ENCODE results near the gene PPP4R4. TPM values are rescaled to one million over a fixed set of nuclear protein-coding genes. Genes with fewer than 3 reads are reported as not detected.

PPP4R4 gene
- total and polyA plus RNA-seq, 8 donors, result 0.43 to 3.7 (median 0.62) TPM

DNA sequence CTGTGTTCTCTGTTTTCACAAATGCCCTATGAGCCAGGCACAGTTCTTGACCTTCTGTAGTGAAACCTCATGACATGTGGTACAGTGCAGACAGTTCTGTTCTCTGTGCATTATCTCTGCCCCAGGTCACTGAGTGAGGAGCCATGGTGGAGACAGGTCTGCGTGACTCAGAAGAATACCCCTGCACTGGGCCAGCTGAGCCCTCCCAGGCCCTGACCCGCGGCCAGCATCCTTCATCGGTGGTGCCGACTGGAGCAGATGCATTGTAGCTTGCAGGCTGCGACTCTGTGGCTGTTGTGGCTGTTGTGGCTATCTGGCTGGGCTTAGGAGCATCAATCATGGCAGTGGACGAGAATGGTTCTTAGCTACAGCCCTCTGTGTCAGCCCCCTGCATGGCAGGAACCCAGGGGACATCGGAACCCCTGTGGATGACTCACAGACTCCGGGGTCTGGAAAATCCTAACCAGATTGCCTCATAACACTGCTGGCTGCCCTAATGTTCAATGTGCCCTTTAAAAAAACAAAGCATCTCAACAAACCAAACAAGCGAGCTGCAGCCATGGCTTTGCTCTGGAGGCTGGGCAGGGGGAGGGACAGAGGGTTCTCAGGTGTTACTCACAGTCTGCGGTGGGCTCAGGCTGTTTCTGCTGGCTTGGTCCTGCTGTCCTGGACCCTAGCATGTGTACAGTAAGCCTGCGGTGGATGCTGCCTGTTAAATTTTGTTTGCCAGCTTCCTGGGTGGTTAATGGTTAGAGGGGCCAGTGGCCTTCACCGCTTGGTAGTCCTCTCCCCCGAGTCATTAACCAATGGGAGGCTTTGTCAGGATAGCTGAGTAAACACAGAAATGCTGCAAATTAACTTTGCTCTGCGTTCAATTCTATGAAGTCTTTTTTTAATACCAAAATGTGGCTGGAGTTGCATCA, 148.8 kb downstream of the PPP4R4 start, which contains the start of gene SERPINA6:
Gene SERPINA6, minus strand, starts transcription at position 689 of the 923 bp plus-strand sequence. CDS start 8,688 bp downstream, outside the sequence.
- H3K27ac ChIP-seq, result no peak within 1 kb of the TSS
- ATAC-seq, result peak; percentile 29
- no peaks in the 10 kb centered on the region for H3K4me1 ChIP-seq
- no peaks in the 10 kb centered on the region for H3K36me3 ChIP-seq
- no peaks in the 10 kb centered on the region for H3K9me3 ChIP-seq
- no peak for DNase-seq
- H3K4me3 ChIP-seq, result no peak within 1 kb of the TSS
- H3K27me3 ChIP-seq, result no peaks in the 10 kb centered on the region
- intact Hi-C loops (cut with DNase I), result no loop called here
- TF ChIP-seq, protein P1, sequence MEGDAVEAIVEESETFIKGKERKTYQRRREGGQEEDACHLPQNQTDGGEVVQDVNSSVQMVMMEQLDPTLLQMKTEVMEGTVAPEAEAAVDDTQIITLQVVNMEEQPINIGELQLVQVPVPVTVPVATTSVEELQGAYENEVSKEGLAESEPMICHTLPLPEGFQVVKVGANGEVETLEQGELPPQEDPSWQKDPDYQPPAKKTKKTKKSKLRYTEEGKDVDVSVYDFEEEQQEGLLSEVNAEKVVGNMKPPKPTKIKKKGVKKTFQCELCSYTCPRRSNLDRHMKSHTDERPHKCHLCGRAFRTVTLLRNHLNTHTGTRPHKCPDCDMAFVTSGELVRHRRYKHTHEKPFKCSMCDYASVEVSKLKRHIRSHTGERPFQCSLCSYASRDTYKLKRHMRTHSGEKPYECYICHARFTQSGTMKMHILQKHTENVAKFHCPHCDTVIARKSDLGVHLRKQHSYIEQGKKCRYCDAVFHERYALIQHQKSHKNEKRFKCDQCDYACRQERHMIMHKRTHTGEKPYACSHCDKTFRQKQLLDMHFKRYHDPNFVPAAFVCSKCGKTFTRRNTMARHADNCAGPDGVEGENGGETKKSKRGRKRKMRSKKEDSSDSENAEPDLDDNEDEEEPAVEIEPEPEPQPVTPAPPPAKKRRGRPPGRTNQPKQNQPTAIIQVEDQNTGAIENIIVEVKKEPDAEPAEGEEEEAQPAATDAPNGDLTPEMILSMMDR (IDR thresholded peaks at IDR 0.05), result no peak

DNA sequence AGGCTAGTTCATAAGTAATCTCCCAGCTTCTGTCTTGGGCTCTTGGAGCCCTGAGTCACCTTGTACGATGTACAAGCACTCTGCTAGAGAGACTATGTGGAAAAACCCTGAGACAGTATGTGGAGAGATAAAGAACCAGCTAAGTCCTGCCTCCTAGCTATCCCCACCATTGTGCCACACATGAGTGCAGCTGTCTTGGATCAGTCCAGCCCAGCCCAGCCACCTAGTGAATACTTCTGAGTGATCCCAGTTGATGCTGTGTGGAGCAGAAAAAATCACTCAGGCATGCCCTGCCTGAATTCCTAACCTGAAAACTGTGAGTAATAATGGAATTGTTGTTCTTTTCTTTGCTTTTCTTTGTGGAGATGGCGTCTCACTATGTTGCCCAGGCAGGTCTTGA, 154.1 kb downstream of the PPP4R4 start:
- Histone ChIP-seq H3K27me3 (no peaks in the 10 kb centered on the region), H3K36me3 (no peaks in the 10 kb centered on the region), H3K4me3 (no peak overlapping the region), H3K27ac (no peak overlapping the region), H3K4me1 (no peaks in the 10 kb centered on the region), H3K9me3 (no peaks in the 10 kb centered on the region)
- no peak for DNase-seq
- ATAC-seq, result no peak
- TF ChIP-seq, protein P1 (IDR thresholded peaks at IDR 0.05), result no peak
- intact Hi-C loops (cut with DNase I), result no loop called here

Other genes starting within 250 kb of the PPP4R4 start
- 1 to 10 TPM in 1 of 2 donors, not detected in 1; 1.1 TPM for gene FAM181A, start 247.0 kb upstream of the PPP4R4 start, total RNA-seq
- gene FAM181A, start 247.0 kb upstream of the PPP4R4 start, polyA plus RNA-seq (ENCODE audit: insufficient read length in 6 of 6), result under 1 TPM in 5 of 6 donors, not detected in 1; 0.10 to 0.47 (median 0.26) TPM
- 1 to 10 TPM; 1.4 to 3.2 TPM for gene ASB2, start 197.8 kb upstream of the PPP4R4 start, total RNA-seq
- gene ASB2, start 197.8 kb upstream of the PPP4R4 start, polyA plus RNA-seq (ENCODE audit: insufficient read length in 6 of 6), result 1 to 10 TPM in 5 of 6 donors, under 1 TPM in 1; 0.81 to 2.5 (median 1.6) TPM
- gene CCDC197, start 177.0 kb upstream of the PPP4R4 start, total RNA-seq, result not detected
- gene CCDC197, start 177.0 kb upstream of the PPP4R4 start, polyA plus RNA-seq (ENCODE audit: insufficient read length in 6 of 6), result not detected
- 1 to 10 TPM; 1.2 to 1.5 TPM for gene OTUB2, start 148.0 kb upstream of the PPP4R4 start, total RNA-seq
- gene OTUB2, start 148.0 kb upstream of the PPP4R4 start, polyA plus RNA-seq (ENCODE audit: insufficient read length in 6 of 6), result 1 to 10 TPM; 3.6 to 5.4 (median 4.0) TPM
- gene DDX24, start 93.1 kb upstream of the PPP4R4 start, total RNA-seq, result 100 to 1,000 TPM; 142 to 148 TPM
- gene DDX24, start 93.1 kb upstream of the PPP4R4 start, polyA plus RNA-seq (ENCODE audit: insufficient read length in 6 of 6), result 100 to 1,000 TPM; 127 to 143 (median 136) TPM
- gene IFI27L1, start 93.0 kb upstream of the PPP4R4 start, total RNA-seq, result 10 to 100 TPM; 20.3 to 23.8 TPM
- gene IFI27L1, start 93.0 kb upstream of the PPP4R4 start, polyA plus RNA-seq (ENCODE audit: insufficient read length in 6 of 6), result 10 to 100 TPM; 25.8 to 34.3 (median 31.5) TPM
- 100 to 1,000 TPM; 278 to 394 TPM for gene IFI27, start 63.6 kb upstream of the PPP4R4 start, total RNA-seq
- 10 to 100 TPM; 11.6 to 29.0 (median 22.6) TPM for gene IFI27, start 63.6 kb upstream of the PPP4R4 start, polyA plus RNA-seq (ENCODE audit: insufficient read length in 6 of 6)
- gene IFI27L2, start 44.7 kb upstream of the PPP4R4 start, total RNA-seq, result 10 to 100 TPM; 37.9 to 59.3 TPM
- 10 to 100 TPM; 30.7 to 49.0 (median 38.8) TPM for gene IFI27L2, start 44.7 kb upstream of the PPP4R4 start, polyA plus RNA-seq (ENCODE audit: insufficient read length in 6 of 6)
- not detected for gene SERPINA10, start 118.9 kb downstream of the PPP4R4 start, total RNA-seq
- gene SERPINA10, start 118.9 kb downstream of the PPP4R4 start, polyA plus RNA-seq (ENCODE audit: insufficient read length in 6 of 6), result under 1 TPM; 0.06 to 0.10 (median 0.08) TPM
- gene SERPINA6, start 149.0 kb downstream of the PPP4R4 start, total RNA-seq, result not detected
- under 1 TPM in 4 of 6 donors, not detected in 2; 0.08 to 0.28 (median 0.14) TPM for gene SERPINA6, start 149.0 kb downstream of the PPP4R4 start, polyA plus RNA-seq (ENCODE audit: insufficient read length in 6 of 6)
- gene SERPINA2, start 192.4 kb downstream of the PPP4R4 start, total RNA-seq, result not detected
- not detected for gene SERPINA2, start 192.4 kb downstream of the PPP4R4 start, polyA plus RNA-seq (ENCODE audit: insufficient read length in 6 of 6)
- gene SERPINA1, start 214.3 kb downstream of the PPP4R4 start, total RNA-seq, result 1,000 to 10,000 TPM; 1,065 to 1,514 TPM
- 10 to 100 TPM in 2 of 6 donors, 1 to 10 TPM in 4; 5.1 to 18.5 (median 5.5) TPM for gene SERPINA1, start 214.3 kb downstream of the PPP4R4 start, polyA plus RNA-seq (ENCODE audit: insufficient read length in 6 of 6)